ENCODE results near the gene MMP24. TPM values are rescaled to one million over a fixed set of nuclear protein-coding genes. Genes with fewer than 3 reads are reported as not detected.

Gene MMP24
- total RNA-seq, 3 donors from 2014 or later: 0.80 to 2.5 (median 0.98) TPM

DNA sequence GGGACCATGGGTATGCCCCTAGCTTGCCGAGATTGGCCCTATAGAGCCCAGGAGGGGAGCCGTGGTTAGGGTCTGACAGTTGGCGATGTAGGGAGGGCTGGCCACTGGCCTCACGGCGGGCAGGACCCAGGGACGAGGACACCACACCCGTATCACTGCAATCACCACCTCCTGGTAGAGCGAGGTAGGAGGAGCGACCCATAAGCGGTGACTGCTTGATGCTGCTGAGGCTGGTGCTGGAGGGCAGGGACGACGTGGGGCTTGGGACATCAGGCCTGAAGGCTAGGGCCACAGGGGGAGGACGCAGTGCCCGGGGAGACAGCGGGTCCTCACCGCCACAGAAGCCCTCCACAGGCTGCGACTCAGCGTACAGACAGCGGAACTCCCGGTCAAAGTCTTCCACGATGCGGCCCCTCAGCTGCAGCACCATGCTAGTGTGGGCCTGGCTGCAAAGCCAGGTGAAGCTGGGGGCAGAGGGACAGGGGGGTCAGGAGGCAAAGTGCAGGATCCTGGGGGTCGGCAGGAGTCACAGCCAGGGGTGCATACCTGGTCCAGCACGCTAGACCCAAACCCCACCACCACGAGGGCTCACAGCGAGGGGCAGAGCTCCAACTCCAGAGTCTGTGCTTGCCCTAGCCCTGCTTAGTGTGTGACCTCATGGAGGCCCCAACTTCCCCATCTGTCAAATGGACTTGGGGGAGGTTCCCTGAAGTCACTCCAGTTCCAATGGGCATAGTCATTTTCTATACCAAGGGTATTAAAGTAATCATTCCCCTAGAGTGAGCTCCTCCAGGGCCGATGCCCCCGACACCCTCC lies 61.2 kb downstream of the MMP24 start:
- Histone ChIP-seq H3K27ac (no peak overlapping the region), H3K36me3 (no peaks in the 10 kb centered on the region), H3K4me3 (no peak overlapping the region), H3K27me3 (no peaks in the 10 kb centered on the region), H3K9me3 (no peaks in the 10 kb centered on the region), H3K4me1 (peaks cover 0 to 9% of the 10 kb centered on the region in 2 donors)
- no peak for DNase-seq (ENCODE audit: low spot score in 2 of 2)
- TF ChIP-seq, protein P1, sequence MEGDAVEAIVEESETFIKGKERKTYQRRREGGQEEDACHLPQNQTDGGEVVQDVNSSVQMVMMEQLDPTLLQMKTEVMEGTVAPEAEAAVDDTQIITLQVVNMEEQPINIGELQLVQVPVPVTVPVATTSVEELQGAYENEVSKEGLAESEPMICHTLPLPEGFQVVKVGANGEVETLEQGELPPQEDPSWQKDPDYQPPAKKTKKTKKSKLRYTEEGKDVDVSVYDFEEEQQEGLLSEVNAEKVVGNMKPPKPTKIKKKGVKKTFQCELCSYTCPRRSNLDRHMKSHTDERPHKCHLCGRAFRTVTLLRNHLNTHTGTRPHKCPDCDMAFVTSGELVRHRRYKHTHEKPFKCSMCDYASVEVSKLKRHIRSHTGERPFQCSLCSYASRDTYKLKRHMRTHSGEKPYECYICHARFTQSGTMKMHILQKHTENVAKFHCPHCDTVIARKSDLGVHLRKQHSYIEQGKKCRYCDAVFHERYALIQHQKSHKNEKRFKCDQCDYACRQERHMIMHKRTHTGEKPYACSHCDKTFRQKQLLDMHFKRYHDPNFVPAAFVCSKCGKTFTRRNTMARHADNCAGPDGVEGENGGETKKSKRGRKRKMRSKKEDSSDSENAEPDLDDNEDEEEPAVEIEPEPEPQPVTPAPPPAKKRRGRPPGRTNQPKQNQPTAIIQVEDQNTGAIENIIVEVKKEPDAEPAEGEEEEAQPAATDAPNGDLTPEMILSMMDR (IDR thresholded peaks at IDR 0.05): no peak
- TF ChIP-seq POLR2AphosphoS5 (IDR thresholded peaks at IDR 0.05) (no peak), POLR2A (IDR thresholded peaks at IDR 0.05) (no peak)
- intact Hi-C loops (cut with DNase I; ENCODE audit: low total_unique reads): no loop called here

DNA sequence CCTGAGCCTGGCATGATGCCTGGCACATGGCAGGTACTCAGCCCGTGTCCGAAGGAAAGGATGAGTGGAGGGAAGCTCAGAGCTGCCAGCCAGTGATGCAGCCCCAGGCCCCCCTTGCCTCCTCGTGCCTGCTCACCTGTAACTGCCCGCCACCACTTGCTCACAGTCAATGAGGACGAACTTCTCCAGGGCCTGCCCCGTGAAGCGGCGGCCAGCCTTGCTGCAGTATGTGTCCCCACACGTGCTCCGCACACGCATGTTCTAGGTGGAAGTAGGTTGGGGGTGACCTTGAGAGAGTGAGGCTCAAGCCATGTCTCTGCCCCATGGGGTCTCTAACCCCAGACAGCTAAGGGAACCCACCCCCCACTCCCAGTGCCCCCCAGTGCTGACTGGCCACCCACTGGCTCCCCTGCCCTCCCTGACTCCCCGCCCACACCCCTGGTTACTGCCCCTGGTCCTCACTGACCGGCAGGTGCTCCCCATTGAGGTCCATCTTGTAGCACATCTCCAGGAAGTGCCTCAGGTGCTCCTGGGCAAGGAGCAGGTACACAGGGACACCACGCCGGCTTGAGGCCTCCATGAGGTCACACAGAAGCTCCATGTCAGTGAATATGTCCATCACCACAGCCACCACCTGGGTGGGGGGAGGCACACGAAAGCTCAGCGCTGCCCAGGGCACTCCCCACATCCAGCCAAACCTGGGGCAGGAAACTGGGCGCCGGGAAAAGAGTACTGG lies 62.0 kb downstream of the MMP24 start:
- no peak for DNase-seq (ENCODE audit: low spot score in 2 of 2)
- no peaks in the 10 kb centered on the region for H3K36me3 ChIP-seq
- no peak overlapping the region for H3K4me3 ChIP-seq
- H3K27me3 ChIP-seq: no peaks in the 10 kb centered on the region
- TF ChIP-seq, protein P1 (IDR thresholded peaks at IDR 0.05): no peak
- TF ChIP-seq POLR2A (IDR thresholded peaks at IDR 0.05): no peak
- no peak for TF ChIP-seq POLR2AphosphoS5 (IDR thresholded peaks at IDR 0.05)
- no peak overlapping the region for H3K27ac ChIP-seq
- intact Hi-C loops (cut with DNase I; ENCODE audit: low total_unique reads): no loop called here
- H3K4me1 ChIP-seq: peaks cover 0 to 3% of the 10 kb centered on the region in 2 donors
- H3K9me3 ChIP-seq: no peaks in the 10 kb centered on the region

- H3K4me1 ChIP-seq: no peaks in the 10 kb centered on the region
- no peak for DNase-seq (ENCODE audit: low spot score in 2 of 2)
- H3K9me3 ChIP-seq: no peaks in the 10 kb centered on the region
- H3K27ac ChIP-seq: no peak overlapping the region
- intact Hi-C loops (cut with DNase I; ENCODE audit: low total_unique reads): no loop called here
- no peaks in the 10 kb centered on the region for H3K36me3 ChIP-seq
- no peak for TF ChIP-seq POLR2A (IDR thresholded peaks at IDR 0.05)
- TF ChIP-seq POLR2AphosphoS5 (IDR thresholded peaks at IDR 0.05): no peak
- TF ChIP-seq, protein P1 (IDR thresholded peaks at IDR 0.05): no peak
- H3K4me3 ChIP-seq: no peak overlapping the region
- no peaks in the 10 kb centered on the region for H3K27me3 ChIP-seq
Measured at GRCh38 chr20:35290186-35290886, 63.8 kb downstream of the MMP24 start.

GRCh38 chr20:35290887-35291417 lies 64.5 kb downstream of the MMP24 start:
- Histone ChIP-seq H3K4me1 (no peaks in the 10 kb centered on the region), H3K27ac (no peak overlapping the region), H3K9me3 (no peaks in the 10 kb centered on the region), H3K27me3 (peaks cover 0 to 6% of the 10 kb centered on the region in 2 donors), H3K36me3 (no peaks in the 10 kb centered on the region), H3K4me3 (no peak overlapping the region)
- no peak for DNase-seq (ENCODE audit: low spot score in 2 of 2)
- intact Hi-C loops (cut with DNase I; ENCODE audit: low total_unique reads): no loop called here
- TF ChIP-seq, protein P1 (IDR thresholded peaks at IDR 0.05): no peak
- no peak for TF ChIP-seq POLR2A (IDR thresholded peaks at IDR 0.05)
- TF ChIP-seq POLR2AphosphoS5 (IDR thresholded peaks at IDR 0.05): no peak
